HG03575 (cell line): ENCODE results near the gene KRTAP21-3.

Source experiments
- ATAC-seq: cut with Tn5 transposase; IDR thresholded peaks from one replicate; pipeline ENCODE4 v1.9.1; 2021; ENCODE audit not compliant: unreplicated experiment, insufficient number of reproducible peaks, low FRiP score; ENCODE audit errors: extremely low read depth

KRTAP21-3 gene

GRCh38 chr21:30672985-30673650, 45.5 kb downstream of the KRTAP21-3 start:
- ATAC-seq: no peak

DNA sequence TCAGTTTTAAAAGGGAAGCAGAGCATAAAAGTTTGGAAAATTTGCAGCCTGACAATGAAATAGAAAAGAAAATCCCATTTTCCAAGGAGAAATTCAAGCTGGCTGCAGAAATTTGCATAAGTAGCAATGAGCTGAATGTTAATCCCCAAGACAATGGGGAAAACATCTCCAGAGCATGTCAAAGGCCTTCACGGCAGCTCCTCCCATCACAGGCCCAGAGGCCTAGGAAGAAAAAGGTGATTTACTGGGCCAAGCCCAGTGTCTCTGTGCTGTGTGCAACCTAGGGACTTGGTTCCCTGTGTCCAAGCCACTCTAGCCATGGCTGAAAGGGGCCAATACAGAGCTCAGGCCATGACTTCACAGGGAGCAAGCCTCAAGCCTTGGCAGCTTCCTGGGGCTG, 49.8 kb downstream of the KRTAP21-3 start:
- ATAC-seq: no peak
